ENCODE results near the gene AKR1C3. TPM values are rescaled to one million over a fixed set of nuclear protein-coding genes. Genes with fewer than 3 reads are reported as not detected.

Gene AKR1C3
- total RNA-seq (2014; rRNA removed; shearing (Covaris generic)): 5.1 and 6.9 TPM in 2 replicates
- 6.2 and 9.1 TPM in 2 replicates for polyA plus RNA-seq (2016; fragmentation: Nextera tagmentation; extraction: Ambion mirVana)
- long read RNA-seq, partial matches to known transcripts: 0 of 1 reads
- long read RNA-seq, other reads (novel, unspliced or antisense): 0 of 1 reads

DNA sequence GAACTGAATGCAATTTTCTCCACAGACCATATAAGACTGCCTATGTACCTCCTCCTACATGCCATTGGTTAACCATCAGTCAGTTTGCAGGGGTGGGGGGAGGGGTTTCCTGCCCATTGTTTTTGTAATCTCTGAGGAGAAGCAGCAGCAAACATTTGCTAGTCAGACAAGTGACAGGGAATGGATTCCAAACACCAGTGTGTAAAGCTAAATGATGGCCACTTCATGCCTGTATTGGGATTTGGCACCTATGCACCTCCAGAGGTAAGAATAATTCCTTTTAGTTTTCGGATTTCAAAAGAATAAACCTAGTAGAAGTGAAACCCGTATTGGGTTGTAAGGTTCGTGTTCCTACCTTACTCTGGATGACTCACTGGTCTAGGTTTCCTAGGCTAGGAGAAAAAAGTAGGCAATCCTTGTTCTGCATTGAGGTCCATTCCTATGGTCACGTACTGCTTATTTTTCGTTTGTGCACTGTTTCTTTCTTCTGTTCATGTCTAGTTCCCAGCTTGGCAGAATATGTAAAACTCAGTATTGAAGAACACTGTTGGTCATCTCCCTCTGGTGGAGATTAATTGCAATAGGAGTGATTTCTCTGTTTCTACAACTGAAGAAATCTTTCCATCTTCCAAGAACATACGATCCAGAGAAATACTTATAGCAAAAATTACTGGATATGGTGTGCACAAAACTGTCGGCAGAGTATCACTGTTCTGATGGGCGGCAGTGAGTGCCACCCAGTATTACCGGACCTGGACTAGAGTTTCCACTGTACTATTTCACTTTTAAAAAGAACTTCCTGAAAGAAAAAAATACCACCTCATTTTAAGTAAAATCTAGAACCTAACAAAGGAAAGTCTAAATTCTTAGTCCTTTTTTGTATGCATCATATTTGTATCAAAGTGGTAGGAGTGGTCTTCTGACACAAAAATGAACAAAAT is at the start of gene AKR1C3:
Gene AKR1C3, plus strand, starts transcription at position 150 of the 941 bp plus-strand sequence. Its CDS starts 31 bp downstream, at position 181.
- no peaks in the 10 kb centered on the region for H3K27me3 Mint-ChIP-seq (ENCODE audit: insufficient read depth, low read depth, poor library complexity)
- DNase-seq (ENCODE audit: low spot score) (peak; percentile 66), ATAC-seq (peak; percentile 58)
- Histone ChIP-seq H3K9me2 (ENCODE audit: insufficient read depth) (no peaks in the 10 kb centered on the region), H3K27me3 (ENCODE audit: insufficient read depth) (no peaks in the 10 kb centered on the region), H4K20me1 (replicated peaks; ENCODE audit: insufficient read depth) (no peaks in the 10 kb centered on the region), H2AFZ (peak within 1 kb of the TSS; percentile 2; the same call in 1 of the 2 replicates), H3K27ac (ENCODE audit: low read depth) (no peak within 1 kb of the TSS), H3K4me1 (ENCODE audit: insufficient read depth) (0 out of 2 replicates have a peak, but pooled peaks cover 7% of the 10 kb centered on the region), H3K4me3 (peak within 1 kb of the TSS; percentile 21; the same call in 1 of the 2 replicates), H3F3A (replicated peaks; ENCODE audit: low read depth) (no peaks in the 10 kb centered on the region), H3K36me3 (ENCODE audit: insufficient read depth) (no peaks in the 10 kb centered on the region), H3K4me2 (peak within 1 kb of the TSS; percentile 45), H3K79me2 (replicated peaks; ENCODE audit: insufficient read depth) (no peaks in the 10 kb centered on the region)
- H3K4me3 Mint-ChIP-seq: no peak within 1 kb of the TSS; the same call in 2 of the 3 replicates
- H3K36me3 Mint-ChIP-seq (ENCODE audit: low read depth): no peaks in the 10 kb centered on the region
- TF ChIP-seq EZH2 (IDR thresholded peaks at IDR 0.05; ENCODE audit: low read depth, unreplicated experiment): no peak
- TF ChIP-seq, protein P1, sequence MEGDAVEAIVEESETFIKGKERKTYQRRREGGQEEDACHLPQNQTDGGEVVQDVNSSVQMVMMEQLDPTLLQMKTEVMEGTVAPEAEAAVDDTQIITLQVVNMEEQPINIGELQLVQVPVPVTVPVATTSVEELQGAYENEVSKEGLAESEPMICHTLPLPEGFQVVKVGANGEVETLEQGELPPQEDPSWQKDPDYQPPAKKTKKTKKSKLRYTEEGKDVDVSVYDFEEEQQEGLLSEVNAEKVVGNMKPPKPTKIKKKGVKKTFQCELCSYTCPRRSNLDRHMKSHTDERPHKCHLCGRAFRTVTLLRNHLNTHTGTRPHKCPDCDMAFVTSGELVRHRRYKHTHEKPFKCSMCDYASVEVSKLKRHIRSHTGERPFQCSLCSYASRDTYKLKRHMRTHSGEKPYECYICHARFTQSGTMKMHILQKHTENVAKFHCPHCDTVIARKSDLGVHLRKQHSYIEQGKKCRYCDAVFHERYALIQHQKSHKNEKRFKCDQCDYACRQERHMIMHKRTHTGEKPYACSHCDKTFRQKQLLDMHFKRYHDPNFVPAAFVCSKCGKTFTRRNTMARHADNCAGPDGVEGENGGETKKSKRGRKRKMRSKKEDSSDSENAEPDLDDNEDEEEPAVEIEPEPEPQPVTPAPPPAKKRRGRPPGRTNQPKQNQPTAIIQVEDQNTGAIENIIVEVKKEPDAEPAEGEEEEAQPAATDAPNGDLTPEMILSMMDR (conservative IDR thresholded peaks at IDR 0.05; ENCODE audit: low read depth in 2 of 2): peak; percentile 52 to 81
- no peak within 1 kb of the TSS for H3K27ac Mint-ChIP-seq
- peaks cover 4% of the 10 kb centered on the region; the same call in 2 of the 3 replicates for H3K4me1 Mint-ChIP-seq
- H3K9me3 Mint-ChIP-seq: no peaks in the 10 kb centered on the region

DNA sequence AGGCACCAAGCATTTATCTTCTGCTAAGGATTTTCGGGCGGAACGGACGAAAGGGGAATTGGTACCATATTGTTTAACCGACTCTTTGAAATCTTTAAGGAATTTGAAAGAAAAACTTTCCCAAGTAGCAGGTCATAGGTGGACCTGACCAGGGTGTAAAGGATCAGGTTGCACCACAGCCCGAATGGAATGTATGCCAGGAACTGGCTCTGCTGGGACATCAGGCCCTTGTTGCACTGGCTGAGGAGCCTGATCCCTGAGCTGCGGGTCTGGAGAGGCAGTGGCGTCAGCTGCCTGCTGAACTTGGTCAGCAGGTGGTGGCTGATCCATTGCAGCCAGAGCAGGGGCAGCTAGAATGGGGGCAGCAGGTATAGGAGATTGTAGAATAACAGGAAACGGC is 49.1 kb upstream of the AKR1C3 start:
- peaks cover 3% of the 10 kb centered on the region; the same call in 1 of the 3 replicates for H3K9me3 Mint-ChIP-seq
- no peak for ATAC-seq
- TF ChIP-seq STAT1 (IDR thresholded peaks at IDR 0.05; ENCODE audit: unreplicated experiment) (no peak), POLR2AphosphoS5 (IDR thresholded peaks at IDR 0.05; ENCODE audit: low read depth) (no peak), CREB1 (CRISPR knock-in tag; IDR thresholded peaks at IDR 0.05; ENCODE audit: low read depth) (no peak)
- TF ChIP-seq, protein P2, sequence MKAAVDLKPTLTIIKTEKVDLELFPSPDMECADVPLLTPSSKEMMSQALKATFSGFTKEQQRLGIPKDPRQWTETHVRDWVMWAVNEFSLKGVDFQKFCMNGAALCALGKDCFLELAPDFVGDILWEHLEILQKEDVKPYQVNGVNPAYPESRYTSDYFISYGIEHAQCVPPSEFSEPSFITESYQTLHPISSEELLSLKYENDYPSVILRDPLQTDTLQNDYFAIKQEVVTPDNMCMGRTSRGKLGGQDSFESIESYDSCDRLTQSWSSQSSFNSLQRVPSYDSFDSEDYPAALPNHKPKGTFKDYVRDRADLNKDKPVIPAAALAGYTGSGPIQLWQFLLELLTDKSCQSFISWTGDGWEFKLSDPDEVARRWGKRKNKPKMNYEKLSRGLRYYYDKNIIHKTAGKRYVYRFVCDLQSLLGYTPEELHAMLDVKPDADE (IDR thresholded peaks at IDR 0.05): no peak
- TF ChIP-seq, protein P1 (conservative IDR thresholded peaks at IDR 0.05; ENCODE audit: low read depth in 2 of 2): no peak
- TF ChIP-seq, protein P3, sequence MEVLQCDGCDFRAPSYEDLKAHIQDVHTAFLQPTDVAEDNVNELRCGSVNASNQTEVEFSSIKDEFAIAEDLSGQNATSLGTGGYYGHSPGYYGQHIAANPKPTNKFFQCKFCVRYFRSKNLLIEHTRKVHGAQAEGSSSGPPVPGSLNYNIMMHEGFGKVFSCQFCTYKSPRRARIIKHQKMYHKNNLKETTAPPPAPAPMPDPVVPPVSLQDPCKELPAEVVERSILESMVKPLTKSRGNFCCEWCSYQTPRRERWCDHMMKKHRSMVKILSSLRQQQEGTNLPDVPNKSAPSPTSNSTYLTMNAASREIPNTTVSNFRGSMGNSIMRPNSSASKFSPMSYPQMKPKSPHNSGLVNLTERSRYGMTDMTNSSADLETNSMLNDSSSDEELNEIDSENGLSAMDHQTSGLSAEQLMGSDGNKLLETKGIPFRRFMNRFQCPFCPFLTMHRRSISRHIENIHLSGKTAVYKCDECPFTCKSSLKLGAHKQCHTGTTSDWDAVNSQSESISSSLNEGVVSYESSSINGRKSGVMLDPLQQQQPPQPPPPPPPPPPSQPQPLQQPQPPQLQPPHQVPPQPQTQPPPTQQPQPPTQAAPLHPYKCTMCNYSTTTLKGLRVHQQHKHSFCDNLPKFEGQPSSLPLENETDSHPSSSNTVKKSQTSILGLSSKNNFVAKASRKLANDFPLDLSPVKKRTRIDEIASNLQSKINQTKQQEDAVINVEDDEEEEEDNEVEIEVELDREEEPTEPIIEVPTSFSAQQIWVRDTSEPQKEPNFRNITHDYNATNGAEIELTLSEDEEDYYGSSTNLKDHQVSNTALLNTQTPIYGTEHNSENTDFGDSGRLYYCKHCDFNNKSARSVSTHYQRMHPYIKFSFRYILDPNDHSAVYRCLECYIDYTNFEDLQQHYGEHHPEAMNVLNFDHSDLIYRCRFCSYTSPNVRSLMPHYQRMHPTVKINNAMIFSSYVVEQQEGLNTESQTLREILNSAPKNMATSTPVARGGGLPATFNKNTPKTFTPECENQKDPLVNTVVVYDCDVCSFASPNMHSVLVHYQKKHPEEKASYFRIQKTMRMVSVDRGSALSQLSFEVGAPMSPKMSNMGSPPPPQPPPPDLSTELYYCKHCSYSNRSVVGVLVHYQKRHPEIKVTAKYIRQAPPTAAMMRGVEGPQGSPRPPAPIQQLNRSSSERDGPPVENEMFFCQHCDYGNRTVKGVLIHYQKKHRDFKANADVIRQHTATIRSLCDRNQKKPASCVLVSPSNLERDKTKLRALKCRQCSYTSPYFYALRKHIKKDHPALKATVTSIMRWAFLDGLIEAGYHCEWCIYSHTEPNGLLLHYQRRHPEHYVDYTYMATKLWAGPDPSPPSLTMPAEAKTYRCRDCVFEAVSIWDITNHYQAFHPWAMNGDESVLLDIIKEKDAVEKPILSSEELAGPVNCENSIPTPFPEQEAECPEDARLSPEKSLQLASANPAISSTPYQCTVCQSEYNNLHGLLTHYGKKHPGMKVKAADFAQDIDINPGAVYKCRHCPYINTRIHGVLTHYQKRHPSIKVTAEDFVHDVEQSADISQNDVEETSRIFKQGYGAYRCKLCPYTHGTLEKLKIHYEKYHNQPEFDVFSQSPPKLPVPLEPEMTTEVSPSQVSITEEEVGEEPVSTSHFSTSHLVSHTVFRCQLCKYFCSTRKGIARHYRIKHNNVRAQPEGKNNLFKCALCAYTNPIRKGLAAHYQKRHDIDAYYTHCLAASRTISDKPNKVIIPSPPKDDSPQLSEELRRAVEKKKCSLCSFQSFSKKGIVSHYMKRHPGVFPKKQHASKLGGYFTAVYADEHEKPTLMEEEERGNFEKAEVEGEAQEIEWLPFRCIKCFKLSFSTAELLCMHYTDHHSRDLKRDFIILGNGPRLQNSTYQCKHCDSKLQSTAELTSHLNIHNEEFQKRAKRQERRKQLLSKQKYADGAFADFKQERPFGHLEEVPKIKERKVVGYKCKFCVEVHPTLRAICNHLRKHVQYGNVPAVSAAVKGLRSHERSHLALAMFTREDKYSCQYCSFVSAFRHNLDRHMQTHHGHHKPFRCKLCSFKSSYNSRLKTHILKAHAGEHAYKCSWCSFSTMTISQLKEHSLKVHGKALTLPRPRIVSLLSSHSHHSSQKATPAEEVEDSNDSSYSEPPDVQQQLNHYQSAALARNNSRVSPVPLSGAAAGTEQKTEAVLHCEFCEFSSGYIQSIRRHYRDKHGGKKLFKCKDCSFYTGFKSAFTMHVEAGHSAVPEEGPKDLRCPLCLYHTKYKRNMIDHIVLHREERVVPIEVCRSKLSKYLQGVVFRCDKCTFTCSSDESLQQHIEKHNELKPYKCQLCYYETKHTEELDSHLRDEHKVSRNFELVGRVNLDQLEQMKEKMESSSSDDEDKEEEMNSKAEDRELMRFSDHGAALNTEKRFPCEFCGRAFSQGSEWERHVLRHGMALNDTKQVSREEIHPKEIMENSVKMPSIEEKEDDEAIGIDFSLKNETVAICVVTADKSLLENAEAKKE (CRISPR knock-in tag; IDR thresholded peaks at IDR 0.05): no peak

More for the DNA sequence above, 49.1 kb upstream of the AKR1C3 start:
- H3K27ac ChIP-seq (ENCODE audit: low read depth): no peak overlapping the region
- Mint-ChIP-seq H3K27ac (no peak overlapping the region), H3K36me3 (ENCODE audit: low read depth) (no peaks in the 10 kb centered on the region), H3K4me1 (no peaks in the 10 kb centered on the region), H3K27me3 (ENCODE audit: insufficient read depth, low read depth, poor library complexity) (no peaks in the 10 kb centered on the region), H3K4me3 (no peak overlapping the region)
- no peaks in the 10 kb centered on the region for H4K20me1 ChIP-seq (replicated peaks; ENCODE audit: insufficient read depth)
- H3K36me3 ChIP-seq (ENCODE audit: insufficient read depth): no peaks in the 10 kb centered on the region
- H3K4me2 ChIP-seq: no peak overlapping the region
- DNase-seq (ENCODE audit: low spot score): no peak
- no peaks in the 10 kb centered on the region for H3K79me2 ChIP-seq (replicated peaks; ENCODE audit: insufficient read depth)
- no peak overlapping the region for H2AFZ ChIP-seq
- no peak overlapping the region for H3K4me3 ChIP-seq
- H3F3A ChIP-seq (replicated peaks; ENCODE audit: low read depth): no peaks in the 10 kb centered on the region
- no peaks in the 10 kb centered on the region for H3K9me2 ChIP-seq (ENCODE audit: insufficient read depth)
- no peaks in the 10 kb centered on the region for H3K4me1 ChIP-seq (ENCODE audit: insufficient read depth)
- no peaks in the 10 kb centered on the region for H3K27me3 ChIP-seq (ENCODE audit: insufficient read depth)

Data from GM23338 (cell line).